Stimulated activated CD4-positive, alpha-beta T cell treated with anti-CD3 and anti-CD28 coated beads, Interleukin-1b, Interleukin-23, amount 100 ng/mL, for 4 hours (primary cell): ENCODE measurements around the gene GPD1L.

ENCODE experiments used
- DNase-seq, 2 donors: peaks; one replicate each; pipeline ENCODE4 v3.0.0-alpha.2; 2020; ENCODE audit warnings: low read depth in 2 of 2

The GPD1L gene

DNA sequence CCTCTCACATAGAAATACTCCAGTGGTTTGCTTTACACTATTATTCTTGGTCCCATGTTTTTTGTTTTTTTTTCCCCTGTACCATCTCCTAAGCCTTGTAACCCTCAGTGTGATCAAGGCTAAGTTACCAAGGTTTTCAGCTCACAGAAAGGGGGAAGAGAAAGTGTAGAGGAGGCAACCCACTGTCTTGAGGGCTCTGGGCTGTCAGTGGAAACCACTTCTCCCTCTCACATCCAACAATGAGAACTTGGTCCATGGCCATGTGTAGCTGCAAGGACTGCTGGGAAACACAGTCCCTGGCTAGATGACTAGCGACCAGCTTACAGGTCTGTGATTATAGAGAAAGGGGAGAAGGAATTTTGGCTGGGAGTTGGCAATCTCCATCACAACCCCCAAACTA is 30.3 kb downstream of the GPD1L start:
- DNase-seq: no peak

DNA sequence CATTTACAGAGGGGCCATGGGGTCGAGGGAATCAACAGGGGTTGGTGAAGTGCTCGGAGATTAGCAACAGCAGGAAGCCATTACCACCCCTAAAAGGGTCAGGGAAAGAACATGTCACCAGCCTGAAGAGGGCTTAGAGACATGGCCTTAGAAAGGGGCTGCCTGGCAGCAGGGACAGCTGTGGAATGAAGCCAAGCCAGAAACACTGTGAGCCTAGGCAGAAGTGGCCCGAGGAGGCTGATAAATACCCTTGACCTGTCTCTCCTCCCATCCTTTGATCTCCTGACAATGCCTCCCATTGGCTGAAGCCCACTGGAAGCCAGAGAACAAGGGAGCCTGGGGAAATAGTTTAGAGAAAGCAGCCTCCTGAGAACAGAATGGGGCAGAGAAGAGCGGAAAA is 31.4 kb downstream of the GPD1L start:
- DNase-seq: no peak

DNA sequence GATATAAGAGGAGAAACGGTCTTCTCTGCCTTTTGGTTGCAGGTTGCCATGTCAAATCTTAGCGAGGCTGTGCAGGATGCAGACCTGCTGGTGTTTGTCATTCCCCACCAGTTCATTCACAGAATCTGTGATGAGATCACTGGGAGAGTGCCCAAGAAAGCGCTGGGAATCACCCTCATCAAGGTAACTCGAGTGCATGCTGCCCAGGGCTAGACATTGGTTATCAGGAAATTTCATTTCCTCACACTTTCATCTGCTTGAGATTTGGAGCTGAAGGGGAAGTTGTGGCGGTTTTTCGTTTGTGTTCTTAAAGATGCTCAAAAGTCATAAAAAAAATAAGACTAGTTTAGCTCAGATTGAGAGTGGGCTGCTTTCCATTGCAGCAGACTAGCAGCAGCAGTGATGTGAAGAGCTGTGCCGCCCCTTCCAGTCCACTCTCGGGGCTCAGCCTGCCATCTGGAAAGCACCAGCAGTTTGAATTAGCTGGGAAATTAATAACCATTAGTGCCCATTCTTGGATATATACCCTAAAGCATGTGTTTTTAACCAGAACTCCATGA is 32.2 kb downstream of the GPD1L start:
- no peak for DNase-seq

DNA sequence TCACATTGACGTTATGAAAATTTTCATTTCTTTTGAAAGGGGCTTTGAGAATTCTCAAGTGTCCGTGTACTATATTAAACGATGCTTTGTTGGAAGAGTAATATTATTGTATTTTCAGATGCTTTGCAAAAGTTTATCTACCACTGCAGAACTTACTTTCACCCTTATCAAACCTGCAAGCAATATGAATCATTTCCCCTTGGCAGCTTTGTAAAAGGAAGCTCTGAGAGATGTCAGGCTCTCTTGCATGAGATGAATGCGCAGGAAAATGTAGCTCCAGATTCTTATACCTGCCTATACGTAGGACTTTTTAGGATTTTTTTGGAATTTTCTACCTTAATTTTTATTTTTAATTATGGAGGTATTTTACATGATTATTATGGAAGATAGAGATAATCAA is 34.5 kb downstream of the GPD1L start:
- no peak for DNase-seq

DNA sequence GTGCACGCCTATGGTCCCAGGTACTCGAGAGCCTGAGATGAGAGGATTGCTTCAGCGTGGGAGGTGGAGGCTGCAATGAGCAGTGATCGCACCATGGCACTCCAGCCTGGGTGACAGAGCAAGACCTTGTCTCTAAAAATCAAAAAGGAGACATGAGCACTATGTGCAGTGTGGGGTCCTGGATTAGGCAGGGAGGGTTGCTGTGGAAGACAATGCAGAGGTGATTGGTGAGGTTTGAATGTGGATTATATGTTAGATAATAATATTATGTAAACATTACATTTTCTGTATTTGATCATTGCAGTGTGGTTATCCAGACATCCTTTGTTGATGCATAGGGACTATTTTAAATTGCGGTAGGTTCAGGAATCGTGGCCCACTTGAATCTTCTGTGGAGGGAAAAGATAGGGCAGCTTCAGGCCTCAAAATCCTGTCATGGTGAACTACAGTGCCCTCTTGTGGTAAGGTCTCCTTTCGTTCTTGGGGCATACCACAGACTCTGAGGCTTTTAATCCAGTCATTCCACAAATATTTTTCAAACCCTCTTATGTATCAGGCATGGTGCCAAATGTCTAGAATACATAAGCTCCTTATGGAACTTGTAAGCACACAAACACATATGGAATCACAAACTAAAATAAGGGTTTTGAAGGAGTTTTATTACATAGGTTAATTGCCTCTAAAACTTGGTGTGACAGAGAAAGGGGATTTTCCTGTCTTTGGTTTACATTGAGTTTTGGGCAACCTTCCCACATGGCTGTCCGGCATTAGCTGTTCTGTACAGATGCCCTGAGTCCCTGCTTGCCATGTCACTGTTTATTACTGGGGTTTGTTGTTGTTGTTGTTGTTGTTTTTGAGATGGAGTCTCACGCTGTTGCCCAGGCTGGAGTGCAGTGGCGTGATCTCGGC is 37.7 kb downstream of the GPD1L start:
- DNase-seq: peak in 1 of 2 donors; percentile 47

DNA sequence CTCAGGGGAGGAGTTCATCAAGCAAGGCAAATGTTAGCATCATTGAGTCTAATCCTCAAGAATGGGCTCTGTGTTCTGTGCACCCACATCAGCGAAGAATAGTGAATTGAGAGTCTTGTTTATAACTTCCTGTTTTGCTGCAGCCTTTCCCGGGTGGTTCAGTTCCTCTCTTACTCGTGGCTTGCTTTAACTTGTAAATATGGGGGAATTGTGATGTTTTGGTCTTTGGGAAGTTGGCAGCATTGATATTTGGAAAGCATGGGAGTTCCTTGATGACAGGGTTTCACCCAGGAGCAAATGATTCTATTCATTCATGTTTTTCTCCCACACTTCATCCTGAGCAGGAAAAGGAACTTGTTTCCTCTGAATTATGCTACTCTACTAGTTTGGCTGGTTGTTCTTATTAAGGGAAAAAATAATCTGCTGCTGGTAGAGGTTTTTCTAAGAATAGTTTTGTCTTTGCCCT is 40.4 kb downstream of the GPD1L start:
- no peak for DNase-seq

DNA sequence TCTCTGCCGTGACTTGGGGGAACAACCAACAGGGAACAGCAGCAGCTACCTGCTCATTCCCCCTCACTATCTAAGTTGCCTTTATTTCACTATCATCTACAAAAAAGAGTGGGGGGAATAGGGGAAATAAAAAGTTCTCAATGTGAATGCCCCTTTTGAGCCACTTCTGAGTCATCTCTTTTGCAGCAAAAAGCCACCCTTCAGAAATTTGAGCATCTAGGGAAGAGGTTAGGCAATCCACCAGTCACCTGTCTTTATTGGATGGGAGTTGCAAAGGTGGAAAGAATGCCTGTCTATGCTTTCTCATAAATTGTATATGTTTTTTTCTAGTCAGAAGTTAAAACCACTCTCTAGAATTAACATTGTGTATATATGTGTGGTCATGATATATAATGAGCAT is 41.1 kb downstream of the GPD1L start:
- DNase-seq: no peak

DNA sequence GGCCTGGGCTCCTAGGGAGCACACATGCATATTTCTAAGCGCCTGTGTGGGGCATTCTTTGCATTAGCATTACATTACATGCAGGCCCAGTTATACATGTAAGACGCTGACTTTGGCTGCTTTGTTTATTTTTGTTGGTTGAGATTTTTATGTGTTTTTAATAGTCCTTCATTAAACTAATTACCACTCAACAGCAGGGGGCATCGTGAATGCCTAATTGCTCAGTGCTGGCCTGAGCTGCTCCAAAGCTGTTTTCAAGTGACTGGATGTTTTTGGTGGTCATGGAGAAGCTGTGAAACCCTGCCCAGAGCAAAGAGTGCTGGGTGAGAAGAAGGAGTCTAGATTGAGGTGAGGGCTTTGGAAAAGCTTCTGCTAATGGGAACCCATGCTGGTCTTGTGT is 41.5 kb downstream of the GPD1L start:
- no peak for DNase-seq

DNA sequence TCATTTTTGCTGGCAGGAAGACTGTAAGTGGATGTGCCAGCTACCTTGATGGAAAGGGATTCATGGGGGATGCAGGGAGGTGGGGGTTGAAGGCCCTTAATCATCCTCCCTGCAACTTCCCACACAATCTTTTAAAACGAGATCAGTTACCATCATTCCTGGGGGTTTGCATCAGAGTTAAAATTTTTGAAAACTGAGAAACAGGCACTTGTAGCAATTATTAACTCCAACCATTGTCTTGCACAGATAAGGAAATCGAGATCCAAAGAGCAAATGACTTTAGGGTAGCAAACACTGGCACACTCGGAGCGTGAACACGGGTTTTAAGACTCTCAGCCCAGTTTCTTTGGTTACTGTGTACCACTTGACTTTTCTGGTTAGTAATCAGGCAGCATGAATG is 41.9 kb downstream of the GPD1L start:
- DNase-seq: no peak

DNA sequence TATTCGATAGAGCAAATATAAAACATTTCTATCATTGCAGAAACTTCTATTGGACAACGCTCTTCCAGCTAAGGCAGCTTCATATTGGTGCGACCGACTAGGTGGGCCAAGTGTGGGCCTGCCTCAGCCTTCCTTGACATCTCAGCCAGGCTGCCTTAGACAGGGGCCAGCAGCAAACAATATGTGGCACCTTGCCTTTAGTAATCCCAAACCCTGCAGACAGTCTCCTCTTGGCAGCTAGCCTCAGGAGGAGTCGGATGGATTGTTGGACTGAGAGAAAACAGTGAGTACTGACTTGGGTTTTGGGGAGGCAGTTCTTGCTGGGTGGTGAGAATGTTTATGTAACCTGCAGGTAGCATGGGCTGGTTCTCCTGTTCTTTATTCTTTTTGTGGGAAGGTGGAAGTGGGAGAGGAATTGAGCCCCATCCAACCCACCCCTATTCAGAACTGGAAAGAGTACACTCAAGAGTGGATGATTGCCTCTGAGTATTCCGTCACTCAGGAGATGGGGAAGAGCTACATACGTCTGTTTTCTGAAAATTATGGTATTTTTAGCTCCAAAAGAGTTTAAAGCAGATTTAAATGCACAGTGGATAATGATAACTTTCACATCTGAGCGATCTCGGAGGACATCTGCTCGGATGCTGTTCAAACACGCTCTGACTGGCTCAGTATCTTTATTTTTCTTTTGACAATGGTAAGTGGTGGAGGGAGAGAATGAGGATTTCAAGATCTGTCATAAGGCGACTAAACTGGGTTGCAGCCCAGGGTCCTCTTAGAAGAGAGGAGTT is 47.2 kb downstream of the GPD1L start:
- DNase-seq: no peak

DNA sequence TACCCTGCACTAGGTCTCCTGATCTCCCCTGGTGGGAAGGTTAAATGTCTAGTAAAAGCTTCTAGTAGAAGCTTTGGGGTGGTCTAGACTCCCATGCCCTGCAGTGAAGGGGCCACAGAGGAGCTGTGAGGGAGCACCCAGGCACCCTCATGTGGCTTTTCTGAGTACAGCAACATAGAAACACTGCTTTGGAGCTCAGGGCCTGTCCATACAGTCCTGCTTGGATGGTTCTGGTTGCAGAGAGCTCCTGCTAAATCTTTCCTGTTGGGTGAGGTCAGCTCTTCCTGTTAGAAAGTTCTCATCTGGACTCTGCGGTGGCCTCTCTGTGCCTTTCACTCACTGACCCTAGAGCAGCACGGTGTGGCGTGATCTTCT is 47.8 kb downstream of the GPD1L start:
- no peak for DNase-seq

DNA sequence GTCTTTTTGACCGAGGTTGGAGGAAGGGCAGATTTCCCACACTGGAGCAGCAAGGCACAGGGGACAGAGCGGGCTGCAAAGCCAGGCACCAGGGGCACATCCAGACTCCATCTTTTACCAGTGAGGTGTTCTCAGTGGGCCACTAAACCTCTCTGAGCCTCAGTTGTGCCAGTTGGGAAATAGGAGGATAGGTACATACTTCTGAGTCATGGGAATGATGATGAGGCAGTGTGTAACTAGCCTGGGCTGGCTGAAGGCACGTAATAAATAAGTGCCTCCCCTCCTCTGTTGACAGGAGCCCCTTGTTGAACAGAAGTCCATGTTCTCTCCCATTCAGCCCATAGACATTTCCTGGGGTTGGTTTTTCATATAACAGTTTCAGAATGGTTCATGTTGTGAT is 48.7 kb downstream of the GPD1L start:
- DNase-seq: no peak

DNA sequence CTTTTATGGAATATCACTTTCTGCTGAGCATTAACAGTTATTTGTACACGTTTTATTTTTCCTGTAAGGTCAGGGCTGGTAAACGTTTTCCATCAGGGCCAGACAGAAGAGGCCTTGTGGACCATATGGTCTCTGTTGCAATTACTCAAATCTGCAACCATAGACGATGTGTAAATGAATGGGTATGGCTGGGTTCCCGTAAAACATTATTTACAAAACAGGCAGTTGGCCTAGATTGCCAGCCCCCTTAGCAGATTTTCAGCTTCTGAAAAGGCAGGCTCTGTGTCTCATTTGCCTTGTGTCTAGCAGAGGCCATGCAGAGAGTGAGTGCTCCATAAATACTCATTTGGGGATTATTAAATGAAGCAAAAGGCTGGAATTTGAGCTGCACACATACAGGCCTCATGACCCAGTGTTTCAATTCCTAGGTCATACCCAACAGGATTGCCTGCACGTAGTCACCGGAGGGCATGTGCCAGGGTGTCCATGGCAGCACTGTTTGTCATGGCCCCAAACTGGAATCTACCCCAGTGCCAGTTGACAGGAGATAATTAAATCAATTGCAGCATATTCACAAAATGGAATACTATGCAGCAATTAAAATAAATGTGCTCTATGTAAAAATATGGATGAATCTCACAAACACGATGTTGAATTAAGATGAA is 51.3 kb downstream of the GPD1L start:
- no peak for DNase-seq

DNA sequence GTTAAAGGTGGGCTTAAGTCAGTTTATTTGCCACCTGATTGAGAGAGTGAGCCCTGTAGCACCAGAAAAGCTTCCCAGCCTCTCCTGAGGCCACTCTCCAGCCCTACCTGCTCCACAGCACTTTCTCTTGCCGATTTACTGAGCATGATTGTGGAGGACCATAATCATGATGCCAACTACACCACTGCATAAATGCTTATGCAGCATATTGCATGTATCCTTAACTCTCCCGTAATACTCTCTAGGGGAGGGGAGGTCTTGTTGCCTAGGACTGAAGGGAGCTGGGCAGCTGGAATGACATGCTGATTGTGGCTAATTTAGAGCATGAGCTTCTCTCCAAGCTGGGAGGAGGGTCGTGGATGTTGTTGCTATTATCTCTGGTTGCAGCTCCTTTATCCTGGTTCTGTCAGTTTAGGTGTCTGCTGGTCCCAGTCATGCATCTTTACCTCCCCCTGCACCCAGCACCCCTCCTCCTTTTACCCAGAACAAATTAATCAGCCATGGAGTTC is 54.3 kb downstream of the GPD1L start:
- DNase-seq: no peak

DNA sequence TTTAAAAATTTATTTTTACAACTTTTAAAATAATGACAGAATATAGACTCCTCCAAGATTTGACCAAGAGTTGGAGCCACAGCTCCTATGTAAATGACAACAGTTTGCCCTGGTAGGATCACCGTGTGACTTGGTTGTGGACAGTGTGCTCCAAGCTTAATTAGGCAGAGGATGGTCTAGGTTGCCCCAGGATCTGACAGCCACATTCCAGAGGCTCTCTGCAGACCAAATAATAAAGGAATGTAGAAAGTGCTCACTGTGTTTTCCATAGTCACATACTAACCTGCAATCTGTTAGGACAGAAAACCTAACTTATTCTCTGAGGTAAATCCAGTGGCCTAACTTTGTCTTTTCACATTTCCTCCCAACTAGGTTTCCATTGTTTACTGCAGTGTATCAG is 59.0 kb downstream of the GPD1L start:
- DNase-seq: no peak

DNA sequence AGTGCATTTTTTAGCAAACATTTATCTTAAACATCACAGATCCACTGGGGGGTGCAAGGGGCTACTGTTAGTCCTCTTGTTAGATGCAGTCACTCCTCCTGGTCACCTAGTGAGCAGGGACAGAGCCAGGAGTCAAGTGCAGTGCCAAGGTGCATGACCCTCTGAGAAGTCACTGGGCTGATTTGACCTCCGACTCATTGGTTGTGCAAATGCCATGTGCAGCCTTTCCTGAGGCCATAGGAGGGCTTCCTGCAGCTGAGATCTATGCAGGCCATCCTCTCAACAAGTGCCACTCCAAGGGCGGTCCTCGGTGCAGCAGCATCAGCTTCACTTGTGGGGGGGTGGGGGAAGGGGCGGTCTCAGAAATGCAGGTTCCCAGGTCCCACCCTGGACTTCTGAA is 60.2 kb downstream of the GPD1L start:
- no peak for DNase-seq

DNA sequence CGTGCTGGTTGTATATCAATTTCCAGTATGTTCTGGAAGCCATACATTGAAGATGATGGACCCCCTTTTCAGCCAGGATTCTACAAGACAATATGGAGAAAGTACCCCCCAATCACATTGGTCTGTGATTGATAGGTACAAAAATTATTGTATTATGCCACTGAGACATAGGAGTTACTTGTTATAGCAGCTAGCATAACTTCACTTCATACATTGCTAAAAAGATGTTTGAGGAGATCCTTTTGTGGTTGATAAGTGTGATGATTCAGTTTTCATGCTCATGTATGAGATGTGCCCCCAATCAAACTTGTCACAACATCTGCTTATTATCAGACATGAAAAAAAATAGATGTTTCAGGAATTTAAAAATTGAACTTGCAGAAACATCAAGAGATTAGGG is 66.0 kb downstream of the GPD1L start:
- DNase-seq: no peak

DNA sequence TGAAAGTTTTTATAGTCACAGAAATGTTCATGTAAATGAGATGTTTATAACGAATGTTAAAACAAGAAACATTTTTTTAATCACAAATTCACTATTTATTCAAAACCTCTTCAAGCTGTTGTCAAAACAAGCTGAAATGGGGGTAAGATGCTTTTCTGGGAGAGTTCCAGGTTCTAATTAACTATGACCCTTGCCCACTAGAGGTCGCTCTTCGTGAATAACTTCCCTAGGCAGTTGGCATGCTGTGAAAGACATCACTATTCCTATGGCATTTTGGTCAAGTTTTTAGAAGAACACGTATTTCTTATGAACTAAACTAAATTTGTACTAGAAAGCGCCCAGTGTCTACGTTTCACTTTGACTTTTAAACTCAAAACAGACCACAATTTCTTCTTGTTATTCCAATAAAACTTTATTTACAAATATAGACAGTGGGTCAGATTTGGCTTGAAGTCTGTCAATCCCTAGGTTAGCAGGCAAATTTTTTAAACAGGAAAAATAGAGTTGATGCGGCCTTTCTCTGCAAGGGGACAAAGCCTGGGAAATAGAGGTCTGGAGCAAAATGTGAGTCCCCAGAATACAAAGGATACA is 69.3 kb downstream of the GPD1L start:
- DNase-seq: peak; percentile 16 to 55

DNA sequence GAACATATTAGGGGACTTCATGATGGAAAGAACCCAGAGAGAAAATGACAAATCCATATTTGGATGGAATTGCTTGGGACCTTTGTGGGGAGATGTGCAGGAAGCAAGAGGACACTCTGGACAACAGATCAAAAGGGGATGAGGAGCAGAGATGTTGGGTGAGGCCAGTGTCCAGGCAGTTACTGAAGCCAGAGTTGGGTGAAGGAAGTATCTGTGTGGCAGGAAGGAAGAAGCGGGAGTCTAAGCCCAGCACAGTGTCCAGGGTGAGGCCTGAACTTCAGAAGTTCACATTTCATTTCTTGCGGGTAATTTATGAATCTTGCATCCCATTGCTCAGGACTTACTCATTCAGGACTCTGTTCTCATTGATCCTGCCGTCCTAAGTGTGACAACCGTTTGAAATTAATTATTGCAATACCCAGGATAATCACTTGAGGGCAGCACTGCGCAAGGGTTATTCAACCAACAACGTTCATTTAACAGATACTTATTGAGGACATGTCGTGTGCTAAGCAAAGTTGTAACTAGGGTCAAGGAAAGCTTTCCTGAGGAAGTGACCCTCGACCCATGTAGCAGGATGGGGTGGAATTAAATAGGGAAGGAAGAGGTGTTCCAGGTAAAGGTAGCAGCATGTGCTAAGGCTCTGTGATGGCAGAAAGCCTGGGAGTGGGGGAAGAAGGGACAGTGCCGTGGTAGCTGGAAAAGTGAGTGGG is 70.7 kb downstream of the GPD1L start:
- DNase-seq: peak in 1 of 2 donors; percentile 80

DNA sequence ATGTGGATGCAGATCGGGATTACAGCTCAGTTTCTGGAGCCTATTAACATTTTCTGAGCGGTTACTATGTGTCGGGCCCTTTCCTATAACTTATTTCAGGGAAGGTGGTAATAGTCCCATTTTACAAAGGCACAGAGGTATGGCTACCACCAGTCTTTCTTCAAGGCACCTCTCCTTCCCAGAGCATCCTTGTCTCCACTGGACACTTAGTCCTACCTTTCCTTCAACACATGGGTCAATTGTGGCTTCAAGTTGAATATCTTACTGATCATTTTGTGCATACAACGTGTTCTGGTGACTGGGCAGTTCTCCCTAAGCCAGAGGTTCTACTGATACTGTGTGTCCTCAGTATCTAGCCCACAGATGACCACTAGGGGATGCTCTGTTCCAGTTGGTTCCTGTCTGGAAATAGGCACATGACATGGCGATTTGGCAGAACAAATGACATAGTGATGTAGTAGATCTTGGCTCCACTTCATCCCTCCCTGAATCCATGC is 71.3 kb downstream of the GPD1L start:
- DNase-seq: peak in 1 of 2 donors; percentile 13
